ENCODE measurements around the gene PKD1L1. TPM values are rescaled to one million over a fixed set of nuclear protein-coding genes. Genes with fewer than 3 reads are reported as not detected.
"Not testable (repeated sequence)": the region's sequence is repeated elsewhere in the genome, so short reads cannot be mapped to it uniquely, and the experiment has no call there.

Gene PKD1L1
- total and polyA plus RNA-seq, 2 experiments from 2014 or later = 0.15 to 0.54 TPM

DNA sequence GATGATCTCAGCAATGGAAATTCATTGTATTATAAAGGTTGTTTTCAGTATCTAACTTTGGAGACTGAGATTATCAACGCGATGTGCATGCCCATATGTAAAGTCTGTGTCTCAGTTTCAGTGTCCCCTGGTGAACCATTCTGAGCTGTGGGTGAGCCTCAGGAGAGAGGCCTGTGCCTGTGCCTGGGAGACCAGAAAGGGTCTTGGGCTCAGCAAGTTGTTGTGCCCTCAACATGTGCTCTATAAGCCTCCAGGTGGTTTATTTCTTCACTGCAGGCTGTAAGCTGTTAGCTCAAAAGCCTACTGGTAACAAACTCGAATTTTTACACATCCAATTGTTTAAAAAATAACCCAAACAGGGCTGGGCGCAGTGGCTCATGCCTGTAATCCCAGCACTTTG is 151.9 kb downstream of the PKD1L1 start:
- no peak overlapping the region for H3K27ac ChIP-seq
- no peak for DNase-seq (ENCODE audit: low read depth in 1 of 2, low spot score in 1 of 2)
- H3K9me3 ChIP-seq (ENCODE audit: low read depth) = no peaks in the 10 kb centered on the region
- H3K4me3 ChIP-seq = no peak overlapping the region
- H3K4me1 ChIP-seq (ENCODE audit: low read depth) = no peaks in the 10 kb centered on the region
- no peaks in the 10 kb centered on the region for H3K27me3 ChIP-seq
- TF ChIP-seq, protein P1, sequence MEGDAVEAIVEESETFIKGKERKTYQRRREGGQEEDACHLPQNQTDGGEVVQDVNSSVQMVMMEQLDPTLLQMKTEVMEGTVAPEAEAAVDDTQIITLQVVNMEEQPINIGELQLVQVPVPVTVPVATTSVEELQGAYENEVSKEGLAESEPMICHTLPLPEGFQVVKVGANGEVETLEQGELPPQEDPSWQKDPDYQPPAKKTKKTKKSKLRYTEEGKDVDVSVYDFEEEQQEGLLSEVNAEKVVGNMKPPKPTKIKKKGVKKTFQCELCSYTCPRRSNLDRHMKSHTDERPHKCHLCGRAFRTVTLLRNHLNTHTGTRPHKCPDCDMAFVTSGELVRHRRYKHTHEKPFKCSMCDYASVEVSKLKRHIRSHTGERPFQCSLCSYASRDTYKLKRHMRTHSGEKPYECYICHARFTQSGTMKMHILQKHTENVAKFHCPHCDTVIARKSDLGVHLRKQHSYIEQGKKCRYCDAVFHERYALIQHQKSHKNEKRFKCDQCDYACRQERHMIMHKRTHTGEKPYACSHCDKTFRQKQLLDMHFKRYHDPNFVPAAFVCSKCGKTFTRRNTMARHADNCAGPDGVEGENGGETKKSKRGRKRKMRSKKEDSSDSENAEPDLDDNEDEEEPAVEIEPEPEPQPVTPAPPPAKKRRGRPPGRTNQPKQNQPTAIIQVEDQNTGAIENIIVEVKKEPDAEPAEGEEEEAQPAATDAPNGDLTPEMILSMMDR (IDR thresholded peaks at IDR 0.05; ENCODE audit: low read depth, low read length) = no peak
- H3K36me3 ChIP-seq = no peaks in the 10 kb centered on the region

DNA sequence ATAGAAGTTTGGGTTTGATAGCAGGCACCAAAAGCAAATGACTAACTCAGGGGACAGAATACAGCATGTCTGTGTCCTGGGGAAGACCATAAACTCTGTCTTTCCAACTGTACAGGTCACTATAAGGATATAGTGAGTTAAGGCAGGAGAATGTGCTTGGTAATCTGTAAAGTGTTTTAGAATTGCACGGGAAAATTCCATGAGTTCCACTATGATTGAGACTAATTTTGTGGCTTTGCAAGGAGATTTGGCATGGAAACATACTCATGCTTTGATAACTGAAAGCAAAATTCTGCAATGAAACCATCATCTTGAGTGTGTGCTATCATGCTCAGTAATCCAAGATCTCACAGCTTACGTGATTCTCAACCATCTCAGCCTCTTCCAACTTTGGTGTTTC is 152.6 kb downstream of the PKD1L1 start:
- no peaks in the 10 kb centered on the region for H3K36me3 ChIP-seq
- no peak overlapping the region for H3K4me3 ChIP-seq
- peak in 1 of 2 donors; percentile 72 for DNase-seq (ENCODE audit: low read depth in 1 of 2, low spot score in 1 of 2)
- TF ChIP-seq, protein P1 (IDR thresholded peaks at IDR 0.05; ENCODE audit: low read depth, low read length) = no peak
- no peaks in the 10 kb centered on the region for H3K4me1 ChIP-seq (ENCODE audit: low read depth)
- H3K9me3 ChIP-seq (ENCODE audit: low read depth) = no peaks in the 10 kb centered on the region
- H3K27ac ChIP-seq = no peak overlapping the region
- H3K27me3 ChIP-seq = no peaks in the 10 kb centered on the region

DNA sequence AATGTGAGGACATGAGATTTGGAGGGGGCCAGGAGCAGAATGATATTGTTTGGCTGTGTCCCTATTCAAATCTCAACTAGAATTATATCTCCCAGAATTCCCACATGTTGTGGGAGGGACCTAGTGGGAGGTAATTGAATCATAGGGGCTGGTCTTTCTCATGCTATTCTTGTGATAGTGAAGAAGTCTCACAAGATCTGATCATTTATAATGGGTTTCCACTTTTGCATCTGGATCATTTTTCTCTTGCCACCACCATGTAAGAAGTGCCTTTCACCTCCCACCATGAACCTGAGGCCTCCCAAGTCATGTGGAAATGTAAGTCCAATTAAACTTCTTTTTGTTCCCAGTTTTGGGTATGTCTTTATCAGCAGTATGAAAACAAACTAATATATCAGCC is 153.1 kb downstream of the PKD1L1 start:
- not testable (repeated sequence) for H3K4me3 ChIP-seq; H3K27me3 ChIP-seq; H3K9me3 ChIP-seq (ENCODE audit: low read depth); H3K27ac ChIP-seq; H3K4me1 ChIP-seq (ENCODE audit: low read depth); H3K36me3 ChIP-seq; DNase-seq (ENCODE audit: low read depth in 1 of 2, low spot score in 1 of 2)

DNA sequence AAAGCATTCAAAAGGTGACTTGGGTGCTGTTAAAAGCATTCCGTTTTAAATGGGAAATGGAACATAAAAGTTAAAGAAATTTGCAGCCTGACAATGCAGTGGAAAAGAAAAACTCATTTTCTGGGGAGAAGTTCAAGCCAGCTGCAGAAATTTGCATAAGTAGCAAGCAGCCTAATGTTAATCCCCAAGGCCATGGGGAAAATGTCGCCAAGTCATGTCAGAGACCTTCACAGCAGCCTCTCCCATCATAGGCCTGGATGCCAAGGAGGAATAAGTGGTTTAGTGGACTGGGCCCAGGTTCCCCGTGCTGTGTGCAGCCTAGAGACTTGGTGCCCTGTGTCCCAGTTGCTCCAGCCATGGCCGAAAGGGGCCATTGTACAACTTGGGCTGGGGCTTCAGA is 154.2 kb downstream of the PKD1L1 start:
- TF ChIP-seq, protein P1 (IDR thresholded peaks at IDR 0.05; ENCODE audit: low read depth, low read length) = no peak
- no peak for DNase-seq (ENCODE audit: low read depth in 1 of 2, low spot score in 1 of 2)
- no peaks in the 10 kb centered on the region for H3K4me1 ChIP-seq (ENCODE audit: low read depth)
- H3K36me3 ChIP-seq = no peaks in the 10 kb centered on the region
- no peak overlapping the region for H3K27ac ChIP-seq
- no peak overlapping the region for H3K4me3 ChIP-seq
- no peaks in the 10 kb centered on the region for H3K9me3 ChIP-seq (ENCODE audit: low read depth)
- H3K27me3 ChIP-seq = no peaks in the 10 kb centered on the region

DNA sequence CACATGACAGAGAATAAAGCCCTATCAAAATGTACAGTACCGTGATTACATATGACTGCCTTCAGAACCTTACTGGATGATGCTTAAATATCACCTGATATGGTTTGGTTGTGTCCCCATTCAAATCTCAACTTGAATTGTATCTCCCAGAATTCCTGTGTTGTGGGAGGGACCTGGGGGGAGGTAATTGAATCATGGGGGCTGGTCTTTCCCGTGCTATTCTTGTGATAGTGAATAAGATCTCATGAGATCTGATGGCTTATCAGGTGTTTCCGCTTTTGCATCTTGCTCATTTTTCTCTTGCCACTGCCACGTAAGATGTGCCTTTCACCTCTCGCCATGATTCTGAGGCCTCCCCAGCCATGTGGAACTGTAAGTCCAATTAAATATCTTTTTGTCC is 155.1 kb downstream of the PKD1L1 start:
- not testable (repeated sequence) for H3K4me1 ChIP-seq (ENCODE audit: low read depth); H3K9me3 ChIP-seq (ENCODE audit: low read depth); H3K27me3 ChIP-seq; H3K27ac ChIP-seq; H3K4me3 ChIP-seq; H3K36me3 ChIP-seq; DNase-seq (ENCODE audit: low read depth in 1 of 2, low spot score in 1 of 2)

DNA sequence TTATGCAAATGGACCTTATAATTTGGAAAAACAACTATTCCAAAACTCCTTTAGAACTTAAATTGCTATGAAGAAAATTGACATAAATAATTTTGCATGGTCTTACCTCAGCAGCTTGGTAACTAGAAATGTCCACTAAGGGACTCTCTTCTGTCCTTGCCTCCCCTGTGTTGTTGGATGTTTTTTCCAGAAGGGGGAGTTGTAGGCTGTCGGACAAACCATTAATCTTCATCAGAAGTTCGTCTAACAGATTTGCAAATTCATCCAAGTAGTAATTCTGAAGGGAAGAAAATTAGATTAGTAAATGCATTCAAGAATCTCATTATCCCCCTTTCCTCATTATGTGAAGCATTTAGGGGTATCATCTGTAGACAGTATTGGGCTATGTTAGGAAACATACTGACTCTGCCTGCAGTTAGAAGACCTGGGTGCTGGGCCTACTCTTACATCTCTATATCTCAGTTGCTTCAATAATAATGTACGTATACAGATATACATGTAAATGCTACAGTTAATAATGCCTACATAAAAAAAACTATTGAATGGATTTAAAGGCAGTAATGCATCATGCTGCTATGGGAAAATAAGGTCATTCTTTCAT is 155.6 kb downstream of the PKD1L1 start:
- TF ChIP-seq, protein P1 (IDR thresholded peaks at IDR 0.05; ENCODE audit: low read depth, low read length) = peak; percentile 54
- Histone ChIP-seq H3K4me3 (no peak overlapping the region), H3K9me3 (ENCODE audit: low read depth) (no peaks in the 10 kb centered on the region), H3K27ac (no peak overlapping the region), H3K36me3 (no peaks in the 10 kb centered on the region), H3K4me1 (ENCODE audit: low read depth) (no peaks in the 10 kb centered on the region), H3K27me3 (no peaks in the 10 kb centered on the region)
- DNase-seq (ENCODE audit: low read depth in 1 of 2, low spot score in 1 of 2) = peak in 1 of 2 donors; percentile 61

DNA sequence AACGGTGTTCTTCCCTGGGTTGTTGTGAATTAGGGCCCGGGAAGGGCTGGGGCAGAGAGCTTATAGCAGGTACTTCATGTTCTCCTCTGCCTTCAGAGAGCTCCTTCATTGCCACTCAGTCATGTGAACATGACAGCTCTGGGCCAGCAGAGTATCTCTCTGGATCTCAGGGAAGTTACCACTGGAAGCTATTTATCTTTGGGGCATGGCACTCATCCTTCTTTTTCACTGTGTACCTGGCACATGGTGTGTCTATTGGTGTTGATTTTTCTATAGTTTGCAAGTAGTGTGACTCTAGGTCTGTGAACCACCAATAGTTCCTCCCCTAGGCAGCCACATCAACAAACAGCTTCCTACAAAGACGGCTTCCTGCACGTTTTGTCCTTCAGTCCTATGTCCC is 156.6 kb downstream of the PKD1L1 start:
- Histone ChIP-seq H3K27ac (no peak overlapping the region), H3K4me3 (no peak overlapping the region), H3K9me3 (ENCODE audit: low read depth) (no peaks in the 10 kb centered on the region), H3K27me3 (no peaks in the 10 kb centered on the region), H3K4me1 (ENCODE audit: low read depth) (no peaks in the 10 kb centered on the region), H3K36me3 (no peaks in the 10 kb centered on the region)
- TF ChIP-seq, protein P1 (IDR thresholded peaks at IDR 0.05; ENCODE audit: low read depth, low read length) = no peak
- no peak for DNase-seq (ENCODE audit: low read depth in 1 of 2, low spot score in 1 of 2)
